DOHH2 (cell line): ENCODE data around the gene C19orf25.

ENCODE experiments used
- H3F3A ChIP-seq: fragments of 200-600 bp; sonication (generic), shearing (Covaris generic); 2 replicates; pipeline ENCODE4 v1.6.0; 2016; ENCODE audit warnings: antibody characterized with exemption, mild to moderate bottlenecking; ENCODE audit not compliant: control insufficient read depth, insufficient read depth
- H3K27ac ChIP-seq: fragments of 200-600 bp; sonication (generic); 2 replicates; pipeline ENCODE4 v1.5.1; 2014; ENCODE audit warnings: low read depth, mild to moderate bottlenecking, low read length, moderate library complexity
- H3K27me3 ChIP-seq: fragments of 200-600 bp; sonication (generic); 2 replicates; pipeline ENCODE4 v1.6.1; 2014; ENCODE audit warnings: mild to moderate bottlenecking, low read length, mixed read lengths; ENCODE audit not compliant: control insufficient read depth
- H3K36me3 ChIP-seq: fragments of 200-600 bp; sonication (generic); 2 replicates; pipeline ENCODE4 v1.6.1; 2014; ENCODE audit warnings: mild to moderate bottlenecking, low read length, moderate library complexity, mixed read lengths; ENCODE audit not compliant: control insufficient read depth
- H3K4me1 ChIP-seq: fragments of 200-600 bp; sonication (generic); 2 replicates; pipeline ENCODE4 v1.6.1; 2014; ENCODE audit warnings: mild to moderate bottlenecking, low read length, mixed read lengths; ENCODE audit not compliant: control insufficient read depth
- H3K4me2 ChIP-seq: fragments of 200-600 bp; sonication (generic); 2 replicates; pipeline ENCODE4 v1.6.0; 2014; ENCODE audit warnings: mild to moderate bottlenecking, low read length, moderate library complexity
- H3K4me3 ChIP-seq: fragments of 200-600 bp; sonication (generic); 2 replicates; pipeline ENCODE4 v1.5.1; 2014; ENCODE audit warnings: mild to moderate bottlenecking, low read length, mixed read lengths
- H3K79me2 ChIP-seq: fragments of 200-600 bp; sonication (generic); 2 replicates; pipeline ENCODE4 v1.6.1; 2014; ENCODE audit warnings: mild to moderate bottlenecking, low read length, mixed read lengths; ENCODE audit not compliant: control insufficient read depth
- H3K9me2 ChIP-seq: fragments of 200-600 bp; sonication (generic); replicated peaks from 2 replicates; pipeline ENCODE4 v1.6.1; 2014; ENCODE audit warnings: mild to moderate bottlenecking, low read length, mixed read lengths; ENCODE audit not compliant: control insufficient read depth
- H3K9me3 ChIP-seq: fragments of 200-600 bp; sonication (generic); 2 replicates; pipeline ENCODE4 v1.6.1; 2014; ENCODE audit warnings: antibody characterized with exemption, low read length, mixed read lengths; ENCODE audit not compliant: control insufficient read depth, insufficient read depth
- H4K20me1 ChIP-seq: fragments of 200-600 bp; sonication (generic); 2 replicates; pipeline ENCODE4 v1.6.0; 2014; ENCODE audit warnings: low read depth, mild to moderate bottlenecking, antibody characterized with exemption, low read length, moderate library complexity; ENCODE audit not compliant: control insufficient read depth, insufficient read depth
- CTCF ChIP-seq: fragments of 200-600 bp; sonication (generic); IDR thresholded peaks from one replicate; pipeline ENCODE4 v1.5.1; 2014; ENCODE audit warnings: antibody characterized with exemption, mild to moderate bottlenecking, low read depth, low read length; ENCODE audit not compliant: poor library complexity, severe bottlenecking
- EZH2phosphoT487 ChIP-seq: fragments of 200-600 bp; sonication (generic); IDR thresholded peaks from 2 replicates; pipeline ENCODE4 v1.6.1; 2017; ENCODE audit warnings: borderline replicate concordance, mild to moderate bottlenecking, antibody characterized with exemption, low read length, moderate library complexity, mixed read lengths

C19orf25 gene

GRCh38 chr19:1492474-1493006, 13.5 kb upstream of the C19orf25 start:
- no peaks in the 10 kb centered on the region for H3K9me2 ChIP-seq
- H3K79me2 ChIP-seq, result no peaks in the 10 kb centered on the region
- H3K27me3 ChIP-seq, result no peaks in the 10 kb centered on the region
- H4K20me1 ChIP-seq, result 0 out of 2 replicates have a peak, but pooled peaks cover 3% of the 10 kb centered on the region
- H3K4me2 ChIP-seq, result no peak overlapping the region
- H3K4me1 ChIP-seq, result peaks cover 15% of the 10 kb centered on the region
- no peak for TF ChIP-seq EZH2phosphoT487
- TF ChIP-seq CTCF, result no peak
- no peak overlapping the region for H3K27ac ChIP-seq
- no peaks in the 10 kb centered on the region for H3K36me3 ChIP-seq
- H3K9me3 ChIP-seq, result no peaks in the 10 kb centered on the region
- H3K4me3 ChIP-seq, result no peak overlapping the region
- no peaks in the 10 kb centered on the region for H3F3A ChIP-seq

GRCh38 chr19:1491849-1492170, 12.8 kb upstream of the C19orf25 start:
- Histone ChIP-seq H3K9me2 (no peaks in the 10 kb centered on the region), H3K36me3 (no peaks in the 10 kb centered on the region), H3K9me3 (no peaks in the 10 kb centered on the region), H4K20me1 (0 out of 2 replicates have a peak, but pooled peaks cover 3% of the 10 kb centered on the region), H3K79me2 (no peaks in the 10 kb centered on the region), H3K27me3 (no peaks in the 10 kb centered on the region), H3K4me3 (no peak overlapping the region), H3K4me2 (no peak overlapping the region), H3F3A (no peaks in the 10 kb centered on the region), H3K27ac (no peak overlapping the region), H3K4me1 (peaks cover 15% of the 10 kb centered on the region)
- TF ChIP-seq CTCF (no peak), EZH2phosphoT487 (no peak)

- Histone ChIP-seq H3K27me3 (no peaks in the 10 kb centered on the region), H3K4me3 (peak within 1 kb of the TSS; percentile 88), H3K36me3 (no peaks in the 10 kb centered on the region), H3K79me2 (no peaks in the 10 kb centered on the region), H3K9me3 (no peaks in the 10 kb centered on the region), H3K4me2 (peak within 1 kb of the TSS; percentile 94), H3K9me2 (no peaks in the 10 kb centered on the region), H4K20me1 (0 out of 2 replicates have a peak, but pooled peaks cover 3% of the 10 kb centered on the region), H3K4me1 (peaks cover 15% of the 10 kb centered on the region), H3F3A (no peaks in the 10 kb centered on the region), H3K27ac (peak within 1 kb of the TSS; percentile 35; the same call in 1 of the 2 replicates)
- TF ChIP-seq CTCF, result no peak
- no peak for TF ChIP-seq EZH2phosphoT487
Measured at GRCh38 chr19:1491114-1491848, 12.3 kb upstream of the C19orf25 start, which contains the start of gene REEP6. Gene REEP6, plus strand, starts transcription at chr19:1491181. Its CDS starts 89 bp downstream, at chr19:1491270.
